GM18909 (cell line): Measurements from ENCODE around the gene TMEM86B.

Experiments used
- ATAC-seq: cut with Tn5 transposase; IDR thresholded peaks from one replicate; pipeline ENCODE4 v1.9.1; 2021; ENCODE audit warnings: mild to moderate bottlenecking; ENCODE audit not compliant: unreplicated experiment, poor library complexity

The TMEM86B gene

DNA sequence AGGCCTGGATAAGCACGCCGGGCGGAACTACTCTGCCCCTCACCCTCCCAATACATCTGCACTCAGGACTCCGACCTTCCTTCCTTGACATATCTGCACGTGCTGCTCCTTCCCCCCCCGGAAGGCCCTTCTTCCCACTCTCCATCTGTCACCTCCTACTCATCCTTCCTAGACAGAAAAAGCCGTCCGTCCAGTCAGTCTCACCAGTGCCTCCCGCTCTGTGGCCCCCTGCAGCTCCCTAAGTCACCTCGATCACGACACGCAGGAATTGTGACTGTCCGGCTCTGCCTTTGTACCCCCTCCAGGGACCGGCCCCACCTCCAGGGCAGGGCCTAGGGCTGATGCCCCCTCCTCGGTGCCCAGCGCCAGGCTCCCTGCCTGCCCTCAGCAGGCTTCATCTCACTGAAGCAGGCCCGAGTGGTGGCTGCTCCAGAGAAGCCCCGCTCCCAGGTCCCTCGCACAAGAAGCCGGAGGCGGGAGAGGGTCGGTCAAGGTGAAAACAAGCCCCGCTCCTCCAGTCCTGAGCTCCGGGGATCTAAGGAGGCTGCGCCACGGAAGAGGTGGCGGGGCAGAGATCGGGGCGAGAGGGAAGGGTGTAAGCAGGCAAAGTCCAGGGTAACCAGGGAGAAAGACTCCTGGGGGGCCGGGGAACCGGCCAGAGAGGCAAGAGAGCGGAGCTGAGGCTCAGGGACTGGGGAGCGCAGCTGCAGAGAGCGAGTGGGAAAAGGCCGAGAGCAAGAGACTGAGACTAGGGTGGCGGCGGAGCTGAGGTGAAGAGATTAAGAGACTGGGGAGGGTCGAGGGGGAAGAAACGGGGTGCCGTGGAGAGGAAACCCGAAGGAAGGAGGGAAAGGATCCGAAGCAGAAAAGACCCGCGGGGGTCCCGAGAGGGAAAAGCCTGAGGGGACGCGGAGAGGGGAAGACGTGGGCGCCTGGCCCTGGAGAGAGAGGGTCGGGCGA, 29.2 kb upstream of the TMEM86B start:
- ATAC-seq = no peak

DNA sequence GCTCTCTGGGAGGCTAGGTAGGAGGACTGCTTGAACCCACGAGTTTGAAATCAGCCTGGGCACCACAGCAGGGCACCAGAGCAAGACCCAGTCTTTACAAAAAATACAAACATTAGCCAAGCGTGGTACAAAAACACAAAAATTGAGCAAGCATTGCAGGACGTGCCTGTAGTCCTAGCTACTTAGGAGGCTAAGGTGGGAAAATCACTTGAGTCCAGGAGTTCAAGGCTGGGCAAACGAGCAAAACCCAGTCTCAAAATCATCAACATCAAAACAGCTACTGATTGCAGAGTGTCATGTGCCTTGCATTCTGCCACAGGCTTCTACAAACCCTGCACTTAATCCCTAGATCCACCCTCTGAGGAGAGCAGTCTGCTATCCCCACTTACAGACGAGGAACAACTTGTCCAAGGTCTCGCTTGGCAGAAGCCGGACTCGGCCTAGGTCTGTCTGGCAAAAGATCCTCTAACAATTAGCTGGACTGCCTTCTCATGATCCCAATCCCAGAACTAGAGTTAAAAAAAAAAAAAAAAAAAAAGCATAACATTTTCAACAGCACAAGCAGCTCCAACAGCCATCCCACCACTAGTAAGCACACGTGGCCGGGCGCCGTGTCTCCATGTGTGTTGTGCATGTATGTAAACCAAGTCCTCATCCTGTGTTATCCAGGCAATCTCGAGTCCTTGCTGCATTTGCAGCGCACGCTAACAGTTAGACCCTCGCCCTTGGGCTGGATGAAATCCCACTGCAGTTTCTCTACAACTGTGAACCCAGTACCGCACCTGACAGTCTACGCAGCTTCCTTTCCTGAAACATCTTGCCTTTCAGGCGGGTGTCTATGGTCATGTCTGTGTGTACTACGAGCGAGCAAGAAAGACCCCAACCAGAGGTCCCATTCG, 28.2 kb upstream of the TMEM86B start:
- no peak for ATAC-seq

DNA sequence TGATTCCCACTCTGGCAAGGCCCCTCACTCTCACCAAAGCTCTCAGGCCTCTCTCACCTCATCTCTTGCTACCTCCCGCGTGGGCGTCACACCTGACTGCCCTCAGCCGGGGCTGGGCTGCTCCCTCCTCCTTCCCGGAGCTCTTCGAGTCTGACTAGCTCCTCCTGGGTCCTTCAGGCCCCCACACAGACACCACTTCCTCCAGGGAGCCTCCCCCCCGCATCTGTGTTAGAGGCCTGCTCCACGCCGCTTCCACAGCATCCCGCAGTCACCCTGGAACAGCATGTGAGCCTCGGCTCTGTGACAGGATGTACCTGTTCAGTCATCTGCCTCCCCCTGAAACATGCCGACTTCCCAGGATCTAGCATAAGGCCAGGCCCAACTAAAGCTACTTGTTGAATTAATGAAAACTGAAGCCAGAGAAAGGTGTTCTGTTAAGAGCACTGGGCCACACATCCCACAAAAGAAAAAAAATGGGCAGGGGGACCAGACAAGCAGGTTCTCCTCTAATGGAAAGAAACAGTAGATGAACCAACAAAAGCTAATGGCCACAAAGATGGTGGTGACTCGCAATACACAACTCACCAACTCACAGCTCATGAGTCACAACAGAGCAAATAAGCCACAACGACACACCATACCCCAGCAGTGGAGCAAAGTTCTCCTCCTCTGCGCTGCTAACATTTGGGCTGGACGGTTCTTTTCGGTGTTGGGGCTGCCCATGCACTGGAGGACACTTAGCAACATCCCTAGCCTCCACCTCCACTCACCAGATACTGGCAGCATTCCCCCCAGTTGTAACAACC, 27.3 kb upstream of the TMEM86B start:
- ATAC-seq = no peak

DNA sequence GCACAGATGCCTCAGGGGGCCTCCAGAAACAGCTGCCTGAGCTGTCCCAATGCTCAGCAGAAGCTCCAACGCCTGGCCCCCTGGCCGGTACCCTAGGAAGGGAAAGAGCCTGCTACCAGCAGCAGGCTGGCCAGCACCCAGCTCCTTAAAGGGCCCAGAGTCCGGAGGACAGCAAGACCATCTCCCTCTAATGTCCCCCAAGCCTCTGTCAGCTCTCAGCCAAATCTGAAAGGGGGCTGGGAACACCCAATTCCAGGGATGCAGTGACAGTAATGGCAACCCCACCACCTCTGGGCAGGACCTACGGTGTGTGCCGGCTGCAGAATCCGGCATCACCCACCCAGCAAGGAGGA, 26.0 kb upstream of the TMEM86B start:
- no peak for ATAC-seq

DNA sequence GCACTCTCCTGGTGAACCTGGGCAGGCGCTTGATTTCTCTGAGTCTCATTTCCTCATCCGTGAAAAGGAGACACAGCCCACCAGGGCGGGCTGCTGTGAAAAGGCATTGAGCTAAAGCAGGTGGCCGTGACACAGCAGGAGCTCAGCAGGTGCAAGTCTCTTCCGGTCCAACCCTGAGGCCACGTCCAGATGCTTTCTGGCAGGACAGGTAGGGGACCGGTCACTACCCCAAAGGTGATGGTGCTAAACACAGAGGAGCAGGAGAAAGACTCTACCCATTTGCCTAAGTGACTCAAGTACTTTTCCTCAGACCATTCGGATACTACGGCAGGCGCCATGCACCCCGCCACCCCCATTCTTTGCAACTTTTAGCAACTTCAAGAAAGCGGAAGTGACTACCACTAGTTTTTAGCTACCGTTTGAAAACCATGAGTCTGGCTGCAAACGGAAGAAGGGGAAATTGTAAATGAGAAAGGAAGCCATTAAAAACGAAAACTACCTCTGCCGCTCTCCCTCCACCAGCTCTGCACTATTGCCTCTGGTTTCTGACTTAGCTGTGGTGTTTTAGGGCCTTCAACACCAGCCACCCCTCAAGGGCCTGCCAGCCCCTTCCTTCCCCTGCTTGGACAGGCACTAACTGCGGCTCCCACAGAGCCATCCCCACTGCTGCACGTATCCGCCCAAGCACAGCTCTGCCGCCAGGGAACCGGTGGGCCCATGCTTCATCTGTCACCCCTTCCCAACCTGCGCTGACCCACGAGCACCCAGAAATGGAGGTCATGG, 25.5 kb upstream of the TMEM86B start:
- ATAC-seq = peak; percentile 50

DNA sequence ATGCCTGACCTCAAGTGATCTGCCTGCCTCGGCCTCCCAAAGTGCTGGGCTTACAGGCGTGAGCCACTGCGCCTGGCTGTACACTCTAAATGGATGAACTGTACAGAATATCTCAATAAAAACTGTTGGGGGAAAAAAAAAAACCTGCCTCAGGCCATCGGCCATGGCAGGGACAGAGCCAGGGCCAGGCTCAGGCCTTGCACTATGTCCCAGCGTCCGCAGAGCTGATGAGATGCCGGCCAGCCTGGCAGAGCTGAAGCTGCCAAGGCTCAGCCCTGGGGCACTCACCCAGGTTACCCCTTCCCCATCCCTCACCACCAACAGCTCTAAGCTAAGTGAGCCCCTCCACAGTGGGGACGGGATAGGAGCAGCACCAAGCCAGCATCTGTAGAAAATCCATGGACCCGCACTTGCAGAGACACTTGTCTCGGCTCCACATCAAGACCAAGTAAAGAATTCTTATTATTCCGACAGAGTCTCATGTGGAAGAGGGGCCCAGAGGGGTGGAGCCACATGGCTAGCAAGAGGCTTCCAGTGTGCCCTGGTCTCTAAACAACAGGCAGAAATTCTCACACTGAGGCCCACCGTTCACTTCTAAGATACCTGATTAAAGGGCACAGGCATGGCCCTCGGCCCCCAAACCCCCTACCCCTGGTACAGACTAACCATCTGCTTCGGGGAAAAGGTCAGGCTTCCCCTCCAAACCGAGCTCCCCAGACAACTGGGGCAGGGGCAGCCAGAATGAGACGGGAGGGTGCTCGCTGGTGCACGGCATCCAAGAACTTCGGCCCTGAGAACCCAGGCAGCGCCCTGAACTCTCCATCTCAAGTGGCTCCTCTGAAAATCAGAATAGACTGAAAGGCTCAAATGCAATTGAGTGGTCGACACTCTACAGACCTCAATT, 24.4 kb upstream of the TMEM86B start:
- ATAC-seq = no peak

DNA sequence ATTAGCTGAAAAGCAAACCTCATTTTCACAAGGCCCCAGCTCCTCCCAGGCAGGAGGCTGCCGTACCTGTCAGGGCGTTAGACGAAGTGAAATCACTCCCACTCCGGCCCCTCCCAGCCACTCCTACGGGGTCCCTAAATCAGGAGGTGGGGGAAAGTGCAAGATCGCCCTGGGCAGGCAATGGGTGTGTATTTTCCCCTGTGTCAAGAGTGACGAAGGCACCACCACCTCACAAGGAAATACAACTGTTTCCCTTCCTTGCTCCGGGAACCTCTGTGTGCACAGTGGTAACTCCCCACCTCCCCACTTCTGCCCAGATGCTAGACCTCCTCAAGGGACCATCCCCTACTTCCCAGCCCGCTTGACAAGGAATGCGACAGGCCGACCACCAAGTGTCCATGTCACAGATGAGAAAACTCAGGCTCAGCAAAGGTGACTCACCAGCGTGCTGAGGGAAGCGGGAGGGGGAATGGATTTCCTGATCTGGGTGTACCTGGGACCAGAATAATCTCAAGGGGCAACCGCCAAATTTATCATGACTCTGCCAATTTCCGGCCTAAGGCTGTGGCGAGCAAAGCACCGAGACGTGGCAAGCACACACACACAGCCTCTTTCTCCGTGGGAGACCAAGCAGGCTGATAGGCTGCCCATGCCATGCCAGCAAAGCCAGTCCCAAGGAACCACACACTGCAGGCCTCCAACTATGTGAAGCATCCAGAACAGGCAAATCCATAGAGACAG, 22.9 kb upstream of the TMEM86B start:
- no peak for ATAC-seq

DNA sequence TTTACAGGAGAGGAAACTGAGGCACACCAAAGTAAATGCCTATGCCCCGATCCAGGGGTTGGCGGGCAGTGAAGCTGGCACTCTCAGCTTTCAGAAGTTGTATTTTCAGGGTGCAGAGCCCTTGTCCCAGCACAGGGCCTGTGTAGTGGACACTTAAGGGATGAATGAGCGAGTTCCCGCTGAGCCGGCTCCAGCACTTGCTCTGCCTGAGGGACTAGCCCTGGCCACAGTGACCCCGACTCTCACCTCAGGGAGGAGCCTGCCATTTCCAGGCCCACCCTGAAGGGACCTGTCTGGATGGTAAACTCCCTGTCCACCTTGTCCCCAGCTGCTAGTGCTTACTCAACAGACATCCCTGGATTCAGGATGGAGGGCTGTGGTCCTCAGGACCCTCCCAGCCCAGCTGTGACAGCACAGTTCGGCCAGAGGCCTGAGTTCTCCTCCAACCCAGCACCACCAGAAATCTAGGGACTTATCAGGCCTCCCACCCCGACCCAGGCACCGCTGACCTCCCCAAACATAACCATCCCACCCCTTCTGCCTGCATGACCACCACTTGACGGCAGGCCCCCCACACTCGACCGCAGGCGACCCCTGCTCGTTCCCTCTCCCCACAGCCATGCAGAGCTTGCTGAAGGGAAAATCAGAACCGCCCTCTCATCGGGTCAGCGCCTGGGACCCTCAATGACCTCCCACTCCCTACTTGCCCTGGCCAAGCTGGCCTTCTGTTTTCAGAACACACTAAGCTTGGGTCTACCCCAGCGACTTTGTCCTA, 21.9 kb upstream of the TMEM86B start:
- no peak for ATAC-seq

DNA sequence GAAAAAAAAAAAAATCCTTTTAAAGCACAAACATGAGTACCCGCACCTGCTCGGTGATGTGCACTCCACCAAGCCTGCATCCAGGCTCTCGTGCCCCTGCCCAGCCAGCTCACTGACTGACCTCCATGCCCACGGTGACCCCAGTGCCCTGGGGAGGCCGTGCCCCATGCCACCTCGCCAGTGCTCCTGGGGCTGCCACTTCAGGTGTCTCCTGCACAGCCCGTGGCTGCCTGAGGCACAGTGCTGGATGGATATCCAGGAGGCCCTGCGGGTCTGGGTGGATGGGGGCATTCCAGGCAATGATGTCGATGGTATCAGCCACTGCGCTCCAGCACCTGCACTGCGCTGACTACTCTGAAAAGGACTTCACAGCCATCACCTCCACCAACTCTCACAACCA, 21.3 kb upstream of the TMEM86B start:
- no peak for ATAC-seq

DNA sequence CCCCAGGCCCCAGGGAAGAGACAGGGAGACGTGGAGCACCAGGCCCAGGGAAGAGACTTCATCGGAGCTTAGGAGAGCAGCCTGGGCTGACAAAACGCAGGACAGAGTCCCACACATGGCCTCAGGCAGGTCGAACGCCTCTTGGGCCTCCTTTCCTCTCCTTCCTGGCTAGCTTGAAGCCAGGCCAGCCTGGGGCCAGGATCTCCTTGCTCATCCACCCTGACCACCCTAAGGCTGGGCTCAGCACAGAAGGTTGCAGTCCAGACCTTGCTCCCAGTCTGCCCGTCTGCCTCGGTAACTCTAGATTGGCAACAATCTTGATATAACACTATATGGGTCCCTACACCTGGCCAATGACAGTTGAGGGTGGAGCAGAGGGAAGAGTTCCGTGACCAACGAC, 20.1 kb upstream of the TMEM86B start:
- no peak for ATAC-seq

DNA sequence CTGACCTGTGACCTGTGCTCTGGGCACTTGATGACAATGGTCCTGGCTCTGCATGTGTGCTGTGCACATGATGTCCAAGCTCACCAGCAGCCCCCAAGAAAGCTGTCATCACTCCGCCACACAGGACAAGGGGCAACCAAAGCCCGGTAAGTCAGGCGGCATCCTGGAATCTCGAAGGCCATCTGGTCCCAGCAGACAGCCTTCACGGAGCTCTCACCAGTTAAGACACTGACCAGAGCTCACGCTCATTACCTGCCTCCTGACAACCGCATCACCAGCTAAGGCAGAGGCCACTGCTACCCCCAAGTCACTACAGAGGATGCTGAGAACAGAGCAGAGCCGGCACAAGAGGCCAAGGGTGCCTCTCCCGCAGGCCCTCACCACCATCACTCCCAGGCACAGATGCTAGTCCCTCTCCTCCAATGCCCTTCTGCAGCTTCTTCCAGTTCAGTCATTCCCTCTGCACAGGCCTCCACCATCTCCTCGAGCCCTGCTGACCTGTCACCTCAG, 19.7 kb upstream of the TMEM86B start:
- ATAC-seq = no peak

DNA sequence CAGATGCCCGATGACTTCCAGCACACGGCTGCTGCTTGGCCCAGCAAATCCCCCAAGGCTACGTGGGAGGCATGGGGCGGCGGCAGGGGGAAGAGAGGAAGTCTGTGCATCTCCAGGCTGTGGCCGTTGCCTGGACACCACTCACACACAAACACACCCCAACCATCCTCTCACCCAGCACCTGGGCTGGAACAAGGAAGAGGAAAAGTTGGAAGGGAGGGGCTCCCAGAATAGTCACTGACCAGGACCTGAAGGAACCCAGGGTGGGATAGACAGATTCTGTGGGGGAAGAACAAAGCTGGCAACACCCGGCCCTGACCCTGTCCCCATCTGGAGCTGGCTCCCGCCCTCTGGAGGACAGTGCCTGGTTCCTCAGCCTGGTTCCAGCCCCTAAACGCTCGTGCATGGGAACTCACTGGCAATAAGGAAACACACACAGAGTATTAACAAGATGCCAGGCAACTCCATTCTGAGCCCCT, 19.1 kb upstream of the TMEM86B start:
- ATAC-seq = no peak

DNA sequence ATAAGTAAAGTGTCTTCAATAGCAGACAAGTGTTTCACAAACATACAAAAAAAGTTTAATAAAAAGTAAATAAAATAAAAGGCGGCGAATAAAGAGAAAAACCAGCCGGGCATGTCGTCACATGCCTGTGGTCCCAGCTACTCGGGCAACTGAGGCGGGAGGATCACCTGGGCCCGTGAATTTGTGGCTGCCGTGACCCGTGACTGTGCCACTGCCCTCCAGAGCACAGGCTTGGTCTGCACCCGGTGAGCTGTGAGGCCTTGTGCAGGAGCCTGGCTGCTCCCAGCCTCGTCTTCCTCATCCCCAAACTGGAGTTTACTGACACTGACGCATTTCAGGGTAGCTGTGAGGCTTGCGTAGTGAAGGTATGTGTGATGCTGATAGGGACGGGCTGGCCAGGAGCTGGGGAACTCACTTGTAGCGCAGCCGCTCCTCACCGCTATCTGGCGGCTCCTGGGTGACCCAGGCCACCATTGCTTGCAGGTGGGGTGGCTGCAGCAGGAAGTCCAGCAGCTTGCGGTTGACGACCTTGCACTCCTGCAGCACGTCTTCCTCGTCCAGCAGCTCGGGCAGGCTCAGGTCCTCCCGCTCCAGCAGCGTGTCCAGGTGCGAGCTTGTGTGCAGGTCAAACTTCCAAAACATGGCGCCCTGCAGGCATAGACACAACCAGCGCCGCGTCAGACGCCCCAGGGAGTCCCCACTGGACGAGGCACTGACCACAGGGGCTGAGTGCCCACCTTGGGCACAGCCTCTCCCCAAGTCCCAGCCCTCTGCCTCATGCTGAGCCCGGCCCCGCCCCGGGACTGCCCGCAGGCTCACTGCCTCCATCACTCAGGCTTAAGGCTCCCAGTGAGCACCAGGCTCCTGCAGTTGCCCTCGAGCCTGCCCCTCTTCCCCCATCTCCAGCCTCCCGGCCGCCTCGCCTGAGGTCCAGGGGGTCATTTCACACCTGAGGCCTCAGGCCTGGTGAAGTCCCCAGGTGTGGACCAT, 18.2 kb upstream of the TMEM86B start:
- no peak for ATAC-seq

DNA sequence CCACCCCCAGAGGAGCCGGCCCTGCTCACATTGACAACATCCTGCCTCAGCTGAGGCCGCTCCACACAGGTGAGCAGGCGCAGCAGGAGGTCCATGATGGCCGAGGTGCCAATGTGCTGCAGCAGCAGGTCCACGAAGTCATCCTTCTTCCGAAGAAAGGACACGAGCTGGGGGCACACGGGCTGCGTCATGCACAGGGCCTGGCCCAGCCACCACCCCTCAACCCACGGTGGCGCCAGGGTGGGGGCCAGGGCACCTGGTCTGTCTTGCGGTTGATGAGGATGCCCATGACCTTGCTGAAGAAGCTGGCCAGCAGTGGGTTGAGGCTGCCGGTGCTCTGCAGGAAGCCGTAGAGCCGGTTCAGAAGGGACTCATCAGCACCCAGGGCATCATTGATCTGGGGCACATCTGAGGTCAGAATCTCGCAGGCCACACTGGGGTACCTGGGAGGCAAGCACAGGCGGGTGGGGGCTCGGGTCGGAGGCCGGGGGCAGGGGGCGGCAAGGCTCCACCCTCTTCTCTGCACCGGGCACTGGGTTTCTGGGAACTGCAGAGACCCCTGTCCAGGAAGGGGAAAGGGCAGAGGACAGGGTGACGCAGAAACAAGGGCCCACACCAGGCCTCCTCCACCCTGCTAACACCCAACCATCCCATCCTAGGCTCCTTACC, 16.8 kb upstream of the TMEM86B start:
- ATAC-seq = no peak

DNA sequence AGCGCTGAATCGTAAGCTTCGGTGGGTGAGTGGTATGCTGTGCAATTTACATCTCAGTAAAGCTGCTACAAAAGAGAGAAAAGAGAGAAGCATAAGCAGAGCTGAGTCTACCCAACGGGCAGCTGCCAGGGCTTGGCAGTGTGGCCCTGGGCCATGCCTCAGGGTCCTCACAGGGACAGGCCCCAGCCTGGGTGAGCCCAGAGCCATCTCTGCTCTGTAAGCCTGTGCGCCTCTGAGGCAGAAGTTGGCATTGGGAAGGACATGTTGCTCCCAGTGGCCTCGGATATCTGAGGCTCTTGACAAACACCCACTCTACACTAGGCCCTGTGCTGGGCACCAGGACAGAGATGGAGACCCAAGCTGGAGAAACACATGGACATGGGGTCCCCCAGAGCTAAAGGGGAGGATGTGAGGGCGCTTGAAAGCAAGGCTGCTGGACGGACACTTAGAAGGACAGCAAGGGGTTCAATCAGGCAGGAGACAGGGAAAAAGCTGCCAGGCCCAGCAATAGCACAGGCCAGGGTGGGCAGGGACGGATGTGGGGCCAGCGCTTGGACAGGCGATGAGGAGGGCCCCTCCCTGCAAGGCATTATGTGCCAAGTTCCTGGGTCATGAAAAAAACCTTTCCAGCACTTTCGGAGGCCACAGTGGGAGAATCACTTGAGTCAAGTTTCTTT, 15.6 kb upstream of the TMEM86B start:
- no peak for ATAC-seq
